H1 (cell line): Measurements from ENCODE around the gene ABHD17B. TPM values are rescaled to one million over a fixed set of nuclear protein-coding genes. Genes with fewer than 3 reads are reported as not detected.
A peak's percentile ranks its signal among the peaks of the same experiment; 100 is the strongest.

Experiments used
- CTCF ChIA-PET: fragments of 300-600 bp; sonication (Branson Sonifier 250); formaldehyde crosslinking; loops from one replicate; lab custom pipeline; 2021; ENCODE audit not compliant: partially characterized antibody; lab: Charles Lee
- POLR2A ChIA-PET: fragments of 300-600 bp; sonication (Branson Sonifier 250); formaldehyde crosslinking; loops from one replicate; lab custom pipeline; 2021; ENCODE audit warnings: inconsistent platforms; ENCODE audit not compliant: partially characterized antibody; lab: Charles Lee
- DNase-seq, 2 experiments: peaks; one replicate each; pipeline versions ENCODE4 v3.0.0 to v3.0.0-alpha.2; 2010 to 2022; ENCODE audit warnings: low spot score in 2 of 2, low read depth in 1 of 2, mixed read lengths in 1 of 2
- FAIRE-seq: peaks from 2 replicates; lab custom pipeline; 2011; peaks lifted over from hg19 to GRCh38; lab: Jason Lieb, UNC
- H2AFZ ChIP-seq: 2 replicates; pipeline ENCODE4 v1.8.1; 2012; ENCODE audit warnings: low read length, inconsistent platforms
- H2AK5ac ChIP-seq: 2 replicates; pipeline ENCODE4 v1.6.1; 2013; ENCODE audit warnings: low read depth, low read length
- H2BK120ac ChIP-seq: replicated peaks from 2 replicates; pipeline ENCODE3; 2013; ENCODE audit warnings: low read depth, low read length, inconsistent platforms
- H2BK12ac ChIP-seq: 2 replicates; pipeline ENCODE4 v1.6.1; 2013; ENCODE audit warnings: low read depth, low read length
- H2BK15ac ChIP-seq: 2 replicates; pipeline ENCODE4 v1.6.1; 2013; ENCODE audit warnings: low read length
- H2BK20ac ChIP-seq: 2 replicates; pipeline ENCODE4 v1.6.1; 2013; ENCODE audit warnings: low read length
- H2BK5ac ChIP-seq: 2 replicates; pipeline ENCODE4 v1.6.1; 2013; ENCODE audit warnings: low read depth, low read length
- H3K14ac ChIP-seq: 2 replicates; pipeline ENCODE4 v1.6.1; 2013; ENCODE audit warnings: inconsistent platforms; ENCODE audit not compliant: insufficient read length
- H3K18ac ChIP-seq: 2 replicates; pipeline ENCODE4 v1.6.1; 2013; ENCODE audit warnings: low read length; ENCODE audit errors: extremely low read depth
- H3K23ac ChIP-seq: 2 replicates; pipeline ENCODE4 v1.6.1; 2013; ENCODE audit warnings: inconsistent platforms; ENCODE audit not compliant: insufficient read length
- H3K23me2 ChIP-seq: 2 replicates; pipeline ENCODE4 v1.6.1; 2013; ENCODE audit warnings: low read depth, low read length
- H3K27ac ChIP-seq: 2 replicates; pipeline ENCODE4 v1.6.1; 2011; ENCODE audit warnings: low read depth, low read length, inconsistent platforms
- H3K27me3 ChIP-seq, 4 experiments: replicated peaks in 1 of 4; 1 replicate in 1 of 4; 2 replicates in 3 of 4; pipeline versions ENCODE4 v1.6.1 to v1.8.1; 2011 to 2013; ENCODE audit warnings: low read length in 3 of 4, mild to moderate bottlenecking in 3 of 4, inconsistent platforms in 2 of 4, mixed read lengths in 2 of 4, moderate library complexity in 1 of 4; ENCODE audit not compliant: control insufficient read depth in 3 of 4, insufficient read depth in 3 of 4; ENCODE audit errors: extremely low read depth in 1 of 4
- H3K36me3 ChIP-seq, 4 experiments: 2 replicates each; pipeline versions ENCODE4 v1.6.1 to v1.8.1; 2011 to 2013; ENCODE audit warnings: mild to moderate bottlenecking in 4 of 4, low read length in 3 of 4, moderate library complexity in 2 of 4, control low read depth in 1 of 4, inconsistent platforms in 1 of 4; ENCODE audit not compliant: insufficient read depth in 4 of 4, control insufficient read depth in 2 of 4
- H3K4ac ChIP-seq: replicated peaks from 2 replicates; pipeline ENCODE3; 2013; ENCODE audit warnings: low read length, low read depth, mixed read lengths, inconsistent platforms; ENCODE audit not compliant: insufficient read length
- H3K4me1 ChIP-seq, 4 experiments: replicated peaks in 1 of 4; 1 replicate in 1 of 4; 2 replicates in 3 of 4; pipeline versions ENCODE4 v1.6.1 to v1.8.1; 2011 to 2013; ENCODE audit warnings: low read length in 3 of 4, inconsistent platforms in 2 of 4, mixed read lengths in 1 of 4; ENCODE audit not compliant: insufficient read depth in 4 of 4, control insufficient read depth in 3 of 4
- H3K4me2 ChIP-seq, 2 experiments: 2 replicates each; pipeline versions ENCODE4 v1.6.1 to v1.8.1; 2011 to 2013; ENCODE audit warnings: low read depth in 2 of 2, low read length in 2 of 2, control low read depth in 1 of 2, inconsistent platforms in 1 of 2, mild to moderate bottlenecking in 1 of 2; ENCODE audit not compliant: insufficient read depth in 1 of 2
- H3K4me3 ChIP-seq, 4 experiments: fragments of 200-600, 300-600 bp in 1 of 4; sonication (generic), shearing (Covaris generic), sonication (Bioruptor Twin) in 1 of 4; 2 replicates each; pipeline versions ENCODE4 v1.5.1 to v1.8.1; 2011 to 2016; ENCODE audit warnings: low read length in 4 of 4, low read depth in 3 of 4, control low read depth in 2 of 4, inconsistent platforms in 2 of 4, mild to moderate bottlenecking in 2 of 4, mixed read lengths in 1 of 4, moderate library complexity in 1 of 4; ENCODE audit not compliant: insufficient read depth in 2 of 4; ENCODE audit errors: extremely low read depth in 1 of 4
- H3K56ac ChIP-seq: replicated peaks from 2 replicates; pipeline ENCODE3; 2013; ENCODE audit warnings: low read depth, mild to moderate bottlenecking, mixed read lengths, low read length, inconsistent platforms; ENCODE audit not compliant: insufficient read length
- H3K79me1 ChIP-seq: 2 replicates; pipeline ENCODE4 v1.6.1; 2013; ENCODE audit warnings: low read depth, low read length, control low read depth
- H3K79me2 ChIP-seq, 2 experiments: 2 replicates each; pipeline versions ENCODE4 v1.6.1 to v1.8.1; 2012 to 2013; ENCODE audit warnings: low read length in 2 of 2, mild to moderate bottlenecking in 2 of 2, inconsistent platforms in 1 of 2; ENCODE audit not compliant: insufficient read depth in 2 of 2, control insufficient read depth in 1 of 2
- H3K9ac ChIP-seq, 4 experiments: replicated peaks in 1 of 4; 1 replicate in 1 of 4; 2 replicates in 3 of 4; pipeline versions ENCODE4 v1.6.1 to v1.8.1; 2011 to 2013; ENCODE audit warnings: low read depth in 3 of 4, low read length in 3 of 4, control low read depth in 2 of 4, mild to moderate bottlenecking in 2 of 4, moderate library complexity in 2 of 4, inconsistent platforms in 1 of 4; ENCODE audit errors: extremely low read depth in 1 of 4
- H3K9me3 ChIP-seq, 2 experiments: 2 replicates each; pipeline versions ENCODE4 v1.6.1 to v1.8.1; 2012 to 2013; ENCODE audit warnings: mild to moderate bottlenecking in 2 of 2, moderate library complexity in 2 of 2, control low read depth in 1 of 2, inconsistent platforms in 1 of 2, low read depth in 1 of 2, low read length in 1 of 2, mixed read lengths in 1 of 2; ENCODE audit not compliant: insufficient read depth in 2 of 2
- H4K20me1 ChIP-seq, 2 experiments: replicated peaks in 1 of 2; 2 replicates each; pipeline versions ENCODE3 to v1.8.1; 2011 to 2013; ENCODE audit warnings: inconsistent platforms in 2 of 2, low read length in 2 of 2, mild to moderate bottlenecking in 1 of 2; ENCODE audit not compliant: insufficient read depth in 2 of 2, control insufficient read depth in 1 of 2
- H4K5ac ChIP-seq: 2 replicates; pipeline ENCODE4 v1.6.1; 2013; ENCODE audit warnings: low read length, low read depth, mixed read lengths, inconsistent platforms; ENCODE audit not compliant: insufficient read length
- H4K8ac ChIP-seq: 2 replicates; pipeline ENCODE4 v1.8.0; 2013; ENCODE audit warnings: mild to moderate bottlenecking, moderate library complexity, low read length, inconsistent platforms; ENCODE audit not compliant: insufficient read depth; ENCODE audit errors: extremely low read depth
- H4K91ac ChIP-seq: replicated peaks from 2 replicates; pipeline ENCODE3; 2013; ENCODE audit warnings: low read length, mixed read lengths, inconsistent platforms; ENCODE audit not compliant: insufficient read length
- EZH2 ChIP-seq: fragments of 200-600 bp; sonication (generic); IDR thresholded peaks from 2 replicates; pipeline ENCODE4 v1.7.1; 2012; ENCODE audit warnings: low read depth, mild to moderate bottlenecking, moderate library complexity, low read length, inconsistent platforms; ENCODE audit not compliant: severe bottlenecking
- GTF2F1 ChIP-seq: IDR thresholded peaks from 2 replicates; pipeline ENCODE4 v1.6.1; 2012; ENCODE audit warnings: low read depth, low read length, improper control_type of control experiment, borderline replicate concordance
- KDM5A ChIP-seq: fragments of 200-600 bp; IDR thresholded peaks from 2 replicates; pipeline ENCODE4 v1.7.1; 2012; ENCODE audit warnings: mild to moderate bottlenecking, low read length, inconsistent platforms, mixed read lengths
- NANOG ChIP-seq: IDR thresholded peaks from 2 replicates; pipeline ENCODE4 v1.6.1; 2011; ENCODE audit warnings: low read length, low read depth, mild to moderate bottlenecking, inconsistent platforms; ENCODE audit not compliant: insufficient read depth, poor library complexity, severe bottlenecking
- POLR2A ChIP-seq, 2 experiments: IDR thresholded peaks; 1 replicate in 1 of 2; 2 replicates in 1 of 2; pipeline ENCODE4 v1.6.1; 2011; ENCODE audit warnings: low read depth in 2 of 2, low read length in 2 of 2, mild to moderate bottlenecking in 2 of 2; ENCODE audit errors: control extremely low read depth in 1 of 2
- RFX5 ChIP-seq: IDR thresholded peaks from 2 replicates; pipeline ENCODE4 v1.6.1; 2011; ENCODE audit warnings: low read depth, low read length, improper control_type of control experiment, borderline replicate concordance
- RNF2 ChIP-seq: fragments of 200-900, 300-1000 bp; sonication (generic); IDR thresholded peaks from 2 replicates; pipeline ENCODE4 v1.7.1; 2016; ENCODE audit warnings: borderline replicate concordance, low read depth, mild to moderate bottlenecking, antibody characterized with exemption, low read length; ENCODE audit not compliant: poor library complexity, severe bottlenecking; ENCODE audit errors: missing control alignments
- SIN3A ChIP-seq, 2 experiments: IDR thresholded peaks in 1 of 2; conservative IDR thresholded peaks in 1 of 2; 2 replicates each; pipeline ENCODE4 v1.6.1; 2011 to 2012; ENCODE audit warnings: low read length in 2 of 2, improper control_type of control experiment in 1 of 2, low read depth in 1 of 2, mild to moderate bottlenecking in 1 of 2
- SIX5 ChIP-seq: IDR thresholded peaks from 2 replicates; pipeline ENCODE4 v1.6.1; 2011; ENCODE audit warnings: mild to moderate bottlenecking, low read depth, low read length
- TCF12 ChIP-seq: IDR thresholded peaks from 2 replicates; pipeline ENCODE4 v1.6.1; 2011; ENCODE audit warnings: low read depth, mild to moderate bottlenecking, low read length
- ZNF274 ChIP-seq: IDR thresholded peaks from 2 replicates; pipeline ENCODE4 v1.7.0; 2012; ENCODE audit warnings: low read length, borderline replicate concordance; ENCODE audit errors: extremely low read depth
- WGBS, 2 experiments: shearing (Covaris generic) in 1 of 2; methylation state at CpG; one replicate each; pipeline versions ENCODE4 v1.1.6 to v1.1.7; 2013 to 2015; ENCODE audit warnings: low lambda C conversion rate in 2 of 2, mixed read lengths in 2 of 2, inconsistent platforms in 1 of 2, low coverage in 1 of 2, missing lambda C conversion rate in 1 of 2; ENCODE audit not compliant: insufficient replicate concordance in 2 of 2, insufficient coverage in 1 of 2, insufficient read length in 1 of 2; ENCODE audit errors: extremely low coverage in 1 of 2, missing lambda C conversion rate in 1 of 2; 5-methylcytosine and 5-hydroxymethylcytosine counted together
- polyA plus RNA-seq, 7 experiments: library from polyadenylated mRNA; depleted of rRNA in 3 of 7; stranded (reverse) in 5 of 7; unstranded in 2 of 7; fragments of >200 nt in 5 of 7; fragments of 200-250 nt in 2 of 7; gene quantifications; 1 replicate in 5 of 7; 2 replicates in 1 of 7; 4 replicates in 1 of 7; pipeline versions ENCODE4 v1.2.1 to v1.2.3, GENCODE V29; 2011 to 2013; ENCODE audit warnings: missing spikeins in 2 of 7, mixed read lengths in 2 of 7
- total RNA-seq: library from RNA; stranded (reverse); fragmentation: NEBNext Ultra II Directional; extraction: Animal tissue kit (Norgen Biotek cat#: 25700); gene quantifications from 2 replicates; pipeline ENCODE4 v1.2.1, GENCODE V29; 2021
- TF ChIP-seq, protein P1 (sequence below): IDR thresholded peaks from 2 replicates; pipeline ENCODE4 v1.6.1; 2011; ENCODE audit warnings: low read depth, mild to moderate bottlenecking, low read length; ENCODE audit not compliant: insufficient read depth

The ABHD17B gene
- total and polyA plus RNA-seq, 2 of the 8 experiments (the other 6 are each of a cell fraction or from before 2014, with no cell fraction given): 37.2 to 60.8 TPM

GRCh38 chr9:71936066-71936465, 25.1 kb upstream of the ABHD17B start:
- H3K79me2 ChIP-seq: peaks cover 0 to 62% of the 10 kb centered on the region in 2 experiments; a peak in 2 of 4 replicates
- no peak overlapping the region for H2BK5ac ChIP-seq
- H3K36me3 ChIP-seq: no peaks in the 10 kb centered on the region
- peaks cover 0 to 3% (median 2%) of the 10 kb centered on the region in 4 experiments; a peak in 4 of 7 replicates for H3K4me1 ChIP-seq
- peak overlapping the region; percentile 87 for H3K23ac ChIP-seq
- H3K23me2 ChIP-seq: no peaks in the 10 kb centered on the region
- no peak overlapping the region for H2AK5ac ChIP-seq
- peak overlapping the region; percentile 91 for H3K14ac ChIP-seq
- no peak overlapping the region for H3K4me3 ChIP-seq
- H3K27ac ChIP-seq: no peak overlapping the region
- no peak overlapping the region for H4K8ac ChIP-seq
- H3K79me1 ChIP-seq: peaks cover 2% of the 10 kb centered on the region; the same call in 1 of the 2 replicates
- H4K5ac ChIP-seq: no peak overlapping the region
- H2BK120ac ChIP-seq: no peak overlapping the region
- no peak overlapping the region for H2BK12ac ChIP-seq
- 30% methylated on average over 1 of the region's 1 CpG; no CpG with 5 or more reads in 1 of the 2 experiments for WGBS, 2 experiments
- FAIRE-seq (no peak), DNase-seq (no peak)
- no peaks in the 10 kb centered on the region for H3K27me3 ChIP-seq
- no peak overlapping the region for H3K56ac ChIP-seq
- H3K18ac ChIP-seq: no peak overlapping the region
- no peak overlapping the region; a peak in 1 of 4 replicates for H3K4me2 ChIP-seq
- no peaks in the 10 kb centered on the region for H4K20me1 ChIP-seq
- no peak overlapping the region for H4K91ac ChIP-seq
- no peak overlapping the region for H2AFZ ChIP-seq
- ChIA-PET CTCF (interaction anchor here (0.6 to 1.7 kb wide), 4 partner anchors 8 to 1920 kb away, joined by 3 read pairs; no protein-coding TSS in a partner anchor), POLR2A (interaction anchor here (1.4 kb wide), 2 partner anchors 15 to 31 kb away, joined by 3 read pairs; no protein-coding TSS in a partner anchor)
- H2BK15ac ChIP-seq: no peak overlapping the region
- H3K9ac ChIP-seq: no peak overlapping the region
- H2BK20ac ChIP-seq: no peak overlapping the region
- no peaks in the 10 kb centered on the region for H3K9me3 ChIP-seq
- H3K4ac ChIP-seq: no peak overlapping the region
- TF ChIP-seq RNF2: no peak
- TF ChIP-seq NANOG: no peak
- no peak for TF ChIP-seq RFX5
- TF ChIP-seq ZNF274: no peak
- TF ChIP-seq SIX5: no peak
- TF ChIP-seq GTF2F1: no peak
- no peak for TF ChIP-seq TCF12
- no peak for TF ChIP-seq POLR2A (IDR thresholded peaks at IDR 0.05; ENCODE audit: control extremely low read depth in 1 of 2, low read depth in 2 of 2, low read length in 2 of 2)
- no peak for TF ChIP-seq KDM5A
- TF ChIP-seq SIN3A (conservative IDR thresholded peaks at IDR 0.05 in 1 of 2, IDR thresholded peaks at IDR 0.05 in 1 of 2; ENCODE audit: low read depth in 1 of 2, low read length in 2 of 2): no peak
- no peak for TF ChIP-seq EZH2
- TF ChIP-seq, protein P1, sequence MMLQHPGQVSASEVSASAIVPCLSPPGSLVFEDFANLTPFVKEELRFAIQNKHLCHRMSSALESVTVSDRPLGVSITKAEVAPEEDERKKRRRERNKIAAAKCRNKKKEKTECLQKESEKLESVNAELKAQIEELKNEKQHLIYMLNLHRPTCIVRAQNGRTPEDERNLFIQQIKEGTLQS: no peak
